ENCODE data around the gene PRR19. TPM values are rescaled to one million over a fixed set of nuclear protein-coding genes. Genes with fewer than 3 reads are reported as not detected.

PRR19 gene
- total RNA-seq, 1 donor from 2014 or later, result 2.4 TPM

GRCh38 chr19:42345191-42345812 is 43.4 kb downstream of the PRR19 start:
- Mint-ChIP-seq H3K4me3 (no peak overlapping the region), H3K9me3 (no peaks in the 10 kb centered on the region), H3K4me1 (ENCODE audit: unreplicated experiment) (no peaks in the 10 kb centered on the region), H3K27ac (no peak overlapping the region), H3K27me3 (no peaks in the 10 kb centered on the region), H3K36me3 (peaks cover 3% of the 10 kb centered on the region)
- DNase-seq (ENCODE audit: extremely low spot score, unreplicated experiment), result no peak
- TF ChIP-seq CTCF (conservative IDR thresholded peaks at IDR 0.05), result no peak

- no peaks in the 10 kb centered on the region for H3K9me3 Mint-ChIP-seq
- no peaks in the 10 kb centered on the region for H3K27me3 Mint-ChIP-seq
- H3K36me3 Mint-ChIP-seq, result peaks cover 3% of the 10 kb centered on the region
- TF ChIP-seq CTCF (conservative IDR thresholded peaks at IDR 0.05), result no peak
- no peak overlapping the region for H3K4me3 Mint-ChIP-seq
- no peak for DNase-seq (ENCODE audit: extremely low spot score, unreplicated experiment)
- H3K27ac Mint-ChIP-seq, result no peak overlapping the region
- H3K4me1 Mint-ChIP-seq (ENCODE audit: unreplicated experiment), result no peaks in the 10 kb centered on the region
Observed at GRCh38 chr19:42348211-42348610, 46.3 kb downstream of the PRR19 start.

- no peak for DNase-seq (ENCODE audit: extremely low spot score, unreplicated experiment)
- Mint-ChIP-seq H3K4me3 (no peak overlapping the region), H3K27ac (no peak overlapping the region), H3K9me3 (no peaks in the 10 kb centered on the region), H3K4me1 (ENCODE audit: unreplicated experiment) (no peaks in the 10 kb centered on the region), H3K36me3 (peaks cover 9% of the 10 kb centered on the region), H3K27me3 (no peaks in the 10 kb centered on the region)
- no peak for TF ChIP-seq CTCF (conservative IDR thresholded peaks at IDR 0.05)
Observed at GRCh38 chr19:42349378-42350107, 47.6 kb downstream of the PRR19 start.

- no peak overlapping the region for H3K4me3 Mint-ChIP-seq
- no peaks in the 10 kb centered on the region for H3K9me3 Mint-ChIP-seq
- TF ChIP-seq CTCF (conservative IDR thresholded peaks at IDR 0.05), result no peak
- no peak overlapping the region for H3K27ac Mint-ChIP-seq
- no peak for DNase-seq (ENCODE audit: extremely low spot score, unreplicated experiment)
- H3K36me3 Mint-ChIP-seq, result peaks cover 9% of the 10 kb centered on the region
- no peaks in the 10 kb centered on the region for H3K4me1 Mint-ChIP-seq (ENCODE audit: unreplicated experiment)
- H3K27me3 Mint-ChIP-seq, result no peaks in the 10 kb centered on the region
Observed at GRCh38 chr19:42350417-42350816, 48.5 kb downstream of the PRR19 start.

GRCh38 chr19:42351079-42351735 is 49.3 kb downstream of the PRR19 start:
- no peak for TF ChIP-seq CTCF (conservative IDR thresholded peaks at IDR 0.05)
- H3K4me3 Mint-ChIP-seq, result no peak overlapping the region
- peaks cover 9% of the 10 kb centered on the region for H3K36me3 Mint-ChIP-seq
- H3K9me3 Mint-ChIP-seq, result no peaks in the 10 kb centered on the region
- no peak overlapping the region for H3K27ac Mint-ChIP-seq
- no peaks in the 10 kb centered on the region for H3K27me3 Mint-ChIP-seq
- no peaks in the 10 kb centered on the region for H3K4me1 Mint-ChIP-seq (ENCODE audit: unreplicated experiment)
- DNase-seq (ENCODE audit: extremely low spot score, unreplicated experiment), result no peak

Data from type B pancreatic cell (in vitro differentiated cells).